GM06990 (cell line): ENCODE results near the gene ALOXE3.

Experiments used
- DNase-seq: peaks from one replicate; pipeline ENCODE4 v3.0.0-alpha.2; 2011; ENCODE audit not compliant: insufficient read length; ENCODE audit errors: extremely low read depth
- H3K27me3 ChIP-seq: replicated peaks from 2 replicates; pipeline ENCODE4 v1.6.0; 2011; ENCODE audit warnings: low read length; ENCODE audit not compliant: control insufficient read depth, insufficient read depth
- H3K36me3 ChIP-seq: 2 replicates; pipeline ENCODE4 v1.5.1; 2011; ENCODE audit warnings: low read length; ENCODE audit not compliant: control insufficient read depth, insufficient read depth
- H3K4me3 ChIP-seq: replicated peaks from 2 replicates; pipeline ENCODE4 v1.5.1; 2011; ENCODE audit warnings: low read depth, mild to moderate bottlenecking, control low read depth, low read length
- TF ChIP-seq, protein P1 (sequence below): IDR thresholded peaks from 2 replicates; pipeline ENCODE4 v1.5.1; 2011; ENCODE audit warnings: low read length, control low read depth, mild to moderate bottlenecking, inconsistent platforms; ENCODE audit not compliant: insufficient read depth, poor library complexity, severe bottlenecking

The ALOXE3 gene

DNA sequence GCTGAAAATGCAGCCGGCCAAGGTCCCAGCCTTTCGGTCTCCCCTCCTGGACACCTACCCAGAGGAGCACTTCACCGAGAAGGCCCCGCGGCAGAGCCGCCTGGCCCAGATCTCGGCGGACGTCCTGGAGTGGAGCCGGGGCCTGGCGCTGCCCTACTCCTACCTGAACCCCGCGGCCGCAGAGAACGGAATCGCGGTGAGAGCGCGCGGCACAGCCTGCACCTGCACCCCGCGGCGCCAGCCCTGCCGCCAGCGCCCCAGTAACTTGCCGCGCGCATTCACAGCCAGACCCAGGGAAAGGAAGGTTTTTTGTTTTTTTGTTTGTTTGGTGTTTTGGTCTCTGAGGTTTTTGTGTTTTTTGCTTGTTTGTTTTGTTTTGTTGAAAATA is 46.0 kb downstream of the ALOXE3 start:
- no peaks in the 10 kb centered on the region; the same call in none of the 2 replicates for H3K27me3 ChIP-seq
- no peak for DNase-seq
- no peaks in the 10 kb centered on the region for H3K36me3 ChIP-seq
- TF ChIP-seq, protein P1, sequence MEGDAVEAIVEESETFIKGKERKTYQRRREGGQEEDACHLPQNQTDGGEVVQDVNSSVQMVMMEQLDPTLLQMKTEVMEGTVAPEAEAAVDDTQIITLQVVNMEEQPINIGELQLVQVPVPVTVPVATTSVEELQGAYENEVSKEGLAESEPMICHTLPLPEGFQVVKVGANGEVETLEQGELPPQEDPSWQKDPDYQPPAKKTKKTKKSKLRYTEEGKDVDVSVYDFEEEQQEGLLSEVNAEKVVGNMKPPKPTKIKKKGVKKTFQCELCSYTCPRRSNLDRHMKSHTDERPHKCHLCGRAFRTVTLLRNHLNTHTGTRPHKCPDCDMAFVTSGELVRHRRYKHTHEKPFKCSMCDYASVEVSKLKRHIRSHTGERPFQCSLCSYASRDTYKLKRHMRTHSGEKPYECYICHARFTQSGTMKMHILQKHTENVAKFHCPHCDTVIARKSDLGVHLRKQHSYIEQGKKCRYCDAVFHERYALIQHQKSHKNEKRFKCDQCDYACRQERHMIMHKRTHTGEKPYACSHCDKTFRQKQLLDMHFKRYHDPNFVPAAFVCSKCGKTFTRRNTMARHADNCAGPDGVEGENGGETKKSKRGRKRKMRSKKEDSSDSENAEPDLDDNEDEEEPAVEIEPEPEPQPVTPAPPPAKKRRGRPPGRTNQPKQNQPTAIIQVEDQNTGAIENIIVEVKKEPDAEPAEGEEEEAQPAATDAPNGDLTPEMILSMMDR = no peak
- no peak overlapping the region for H3K4me3 ChIP-seq

DNA sequence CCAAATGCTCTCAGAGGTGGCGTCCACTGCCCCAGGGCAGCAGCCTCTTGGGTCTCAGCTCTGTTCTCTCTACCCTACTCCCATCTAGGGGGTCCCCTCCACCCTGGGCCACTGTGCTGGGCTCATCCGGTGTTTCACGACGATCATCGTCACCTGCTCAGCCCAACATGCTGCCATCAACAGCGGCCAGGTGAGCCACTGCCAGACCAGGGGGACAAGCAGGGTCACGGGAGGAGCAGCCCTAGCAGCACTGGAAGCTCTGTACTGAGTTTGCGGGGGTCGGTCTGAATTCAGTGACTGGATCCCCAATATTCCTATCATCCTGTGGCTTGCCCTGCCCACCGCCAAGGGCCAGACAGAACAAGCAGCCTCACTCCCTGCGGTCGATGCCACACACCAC is 46.8 kb downstream of the ALOXE3 start:
- no peaks in the 10 kb centered on the region; the same call in none of the 2 replicates for H3K27me3 ChIP-seq
- no peaks in the 10 kb centered on the region for H3K36me3 ChIP-seq
- TF ChIP-seq, protein P1 = no peak

DNA sequence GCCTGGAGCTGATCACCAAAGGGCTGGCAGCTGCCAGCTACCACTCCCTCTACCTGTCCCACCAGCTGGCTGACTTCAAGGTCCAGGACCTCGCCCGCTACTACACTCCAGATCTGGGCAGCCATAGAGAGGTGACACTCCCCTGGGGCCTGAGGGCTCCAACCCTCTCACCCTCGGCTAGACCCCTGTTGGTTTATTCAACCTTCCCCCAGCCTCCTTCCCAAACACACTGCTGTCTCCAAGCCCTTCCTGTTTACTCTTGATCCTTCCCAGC is 48.8 kb downstream of the ALOXE3 start:
- Histone ChIP-seq H3K36me3 (no peaks in the 10 kb centered on the region), H3K27me3 (peaks cover 2% of the 10 kb centered on the region), H3K4me3 (no peak overlapping the region)
- TF ChIP-seq, protein P1 = no peak
- DNase-seq = no peak

More for the DNA sequence above, 46.8 kb downstream of the ALOXE3 start:
- DNase-seq = no peak
- no peak overlapping the region for H3K4me3 ChIP-seq

DNA sequence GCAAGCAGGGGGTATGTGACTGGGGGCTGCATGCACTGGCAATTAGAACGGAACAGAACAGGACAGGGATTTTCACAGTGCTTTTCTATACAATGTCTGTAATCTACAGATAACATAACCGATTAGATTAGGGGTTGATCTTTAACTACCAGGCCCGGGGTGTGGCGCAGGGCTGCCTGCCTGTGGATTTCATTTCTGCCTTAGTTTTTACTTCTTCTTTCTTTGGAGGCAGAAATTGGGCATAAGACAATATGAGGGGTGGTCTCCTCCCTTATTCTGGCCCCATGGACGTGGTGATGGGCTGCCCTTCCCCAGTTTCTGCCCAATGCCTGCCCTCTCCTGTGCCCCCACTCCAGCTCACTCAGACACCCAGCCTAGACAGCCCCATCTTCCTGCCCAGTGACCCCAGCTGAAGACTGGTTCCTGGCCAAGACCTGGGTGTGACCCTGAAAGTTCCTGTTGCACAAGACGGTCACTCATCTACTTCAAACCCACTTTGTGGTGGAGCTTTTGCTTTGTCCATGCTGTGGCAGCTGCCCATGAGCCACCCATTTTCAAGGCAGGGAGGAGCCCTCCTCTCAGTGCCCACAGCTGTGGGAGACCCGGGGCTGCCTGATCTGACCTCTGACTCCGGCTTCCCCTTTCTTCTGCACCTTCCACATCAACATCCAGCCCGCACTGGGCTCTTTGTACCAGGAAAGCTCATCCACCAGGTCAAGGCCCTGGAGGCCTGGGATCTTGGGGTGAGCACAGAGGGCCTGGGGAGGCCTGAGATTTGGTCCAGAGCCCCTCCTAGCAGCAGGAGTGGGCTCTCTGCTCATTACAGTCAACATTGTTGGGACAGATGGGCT is 49.4 kb downstream of the ALOXE3 start:
- Histone ChIP-seq H3K36me3 (no peaks in the 10 kb centered on the region), H3K4me3 (no peak overlapping the region), H3K27me3 (peaks cover 2% of the 10 kb centered on the region)
- TF ChIP-seq, protein P1 = no peak
- no peak for DNase-seq

DNA sequence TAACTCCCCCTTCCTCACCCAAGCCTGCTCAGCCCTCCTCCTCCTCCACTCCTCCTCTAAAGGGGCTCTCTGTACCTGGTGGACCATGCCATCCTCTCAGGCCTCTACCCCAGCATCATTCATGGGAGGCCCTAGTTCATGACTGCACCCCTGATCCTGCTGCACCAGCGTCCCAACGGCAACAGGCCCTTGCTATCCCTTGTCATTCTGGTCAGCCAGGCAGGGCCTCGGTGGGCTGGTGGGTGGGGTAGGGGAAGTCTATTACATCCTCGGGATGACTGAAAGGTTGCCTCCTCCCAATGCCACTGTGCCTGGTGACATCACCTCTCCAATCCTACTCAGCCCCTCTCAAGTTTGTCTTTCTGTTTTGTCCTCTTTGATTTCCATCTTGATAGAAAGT is 50.5 kb downstream of the ALOXE3 start:
- DNase-seq = no peak
- peaks cover 2% of the 10 kb centered on the region for H3K27me3 ChIP-seq
- TF ChIP-seq, protein P1 = no peak
- H3K4me3 ChIP-seq = no peak overlapping the region
- H3K36me3 ChIP-seq = no peaks in the 10 kb centered on the region
